Measurements from ENCODE around the gene GGT5. TPM values are rescaled to one million over a fixed set of nuclear protein-coding genes. Genes with fewer than 3 reads are reported as not detected.
A peak's percentile ranks its signal among the peaks of the same experiment; 100 is the strongest.

Gene GGT5
- total RNA-seq, 1 experiment from 2014 or later, result not detected

GRCh38 chr22:24175160-24175808 is 69.6 kb downstream of the GGT5 start:
- TF ChIP-seq EZH2 (IDR thresholded peaks at IDR 0.05; ENCODE audit: low read depth), result no peak
- TF ChIP-seq CTCF (conservative IDR thresholded peaks at IDR 0.05), result peak; percentile 88
- H3K36me3 ChIP-seq (ENCODE audit: low read depth), result no peaks in the 10 kb centered on the region
- POLR2A ChIA-PET (ENCODE audit: unreplicated experiment), result no interaction called here

GRCh38 chr22:24171822-24172221 is 73.1 kb downstream of the GGT5 start:
- DNase-seq, result no peak
- no TSS peak for BruUV-seq (replicated peaks)
- ChIA-PET CTCF (no interaction called here), POLR2A (ENCODE audit: unreplicated experiment) (no interaction called here)
- Histone ChIP-seq H3K4me2 (no peak overlapping the region), H2AFZ (no peak overlapping the region), H4K20me1 (ENCODE audit: insufficient read depth) (no peaks in the 10 kb centered on the region), H3F3A (ENCODE audit: insufficient read depth, low read depth) (no peaks in the 10 kb centered on the region), H3K4me3 (no peak overlapping the region), H3K27ac (no peak overlapping the region), H3K79me2 (ENCODE audit: low read depth) (no peaks in the 10 kb centered on the region), H3K27me3 (ENCODE audit: insufficient read depth, low read depth) (no peaks in the 10 kb centered on the region), H3K9me3 (ENCODE audit: insufficient read depth, low read depth) (no peaks in the 10 kb centered on the region), H3K4me1 (replicated peaks; ENCODE audit: insufficient read depth) (no peaks in the 10 kb centered on the region), H3K36me3 (ENCODE audit: low read depth) (no peaks in the 10 kb centered on the region), H3K9me2 (ENCODE audit: insufficient read depth) (no peaks in the 10 kb centered on the region)
- intact Hi-C loops (cut with micrococcal nuclease; ENCODE audit: unreplicated experiment), result no loop called here
- TF ChIP-seq EZH2 (IDR thresholded peaks at IDR 0.05; ENCODE audit: low read depth) (no peak), CTCF (conservative IDR thresholded peaks at IDR 0.05) (no peak)

More at GRCh38 chr22:24175160-24175808, 69.6 kb downstream of the GGT5 start:
- Histone ChIP-seq H2AFZ (no peak overlapping the region), H3K27ac (no peak overlapping the region), H3K27me3 (ENCODE audit: insufficient read depth, low read depth) (no peaks in the 10 kb centered on the region), H4K20me1 (ENCODE audit: insufficient read depth) (no peaks in the 10 kb centered on the region), H3F3A (ENCODE audit: insufficient read depth, low read depth) (peaks cover 2% of the 10 kb centered on the region; the same call in 1 of the 2 replicates), H3K9me2 (ENCODE audit: insufficient read depth) (no peaks in the 10 kb centered on the region), H3K4me3 (no peak overlapping the region), H3K4me2 (no peak overlapping the region), H3K4me1 (replicated peaks; ENCODE audit: insufficient read depth) (peaks cover 6% of the 10 kb centered on the region; the same call in 1 of the 2 replicates), H3K9me3 (ENCODE audit: insufficient read depth, low read depth) (no peaks in the 10 kb centered on the region), H3K79me2 (ENCODE audit: low read depth) (no peaks in the 10 kb centered on the region)
- DNase-seq, result peak in 1 of 2 experiments; percentile 63
- intact Hi-C loops (cut with micrococcal nuclease; ENCODE audit: unreplicated experiment), result no loop called here
- CTCF ChIA-PET, result interaction anchor here (0.7 kb wide), 1 partner anchor 67 kb away, joined by 8 read pairs; no protein-coding TSS in a partner anchor
- no TSS peak for BruUV-seq (replicated peaks)

- no peak for TF ChIP-seq EZH2 (IDR thresholded peaks at IDR 0.05; ENCODE audit: low read depth)
- H2AFZ ChIP-seq, result no peak overlapping the region
- intact Hi-C loops (cut with micrococcal nuclease; ENCODE audit: unreplicated experiment), result no loop called here
Measured at GRCh38 chr22:24170632-24171031, 74.2 kb downstream of the GGT5 start.

More at GRCh38 chr22:24170632-24171031, 74.2 kb downstream of the GGT5 start:
- H4K20me1 ChIP-seq (ENCODE audit: insufficient read depth), result no peaks in the 10 kb centered on the region
- ChIA-PET POLR2A (ENCODE audit: unreplicated experiment) (no interaction called here), CTCF (interaction anchor here (0.6 kb wide), 1 partner anchor 16 kb away, joined by 14 read pairs; no protein-coding TSS in a partner anchor)
- no peak overlapping the region for H3K27ac ChIP-seq
- no peaks in the 10 kb centered on the region for H3K36me3 ChIP-seq (ENCODE audit: low read depth)
- no peak overlapping the region for H3K4me3 ChIP-seq
- no peaks in the 10 kb centered on the region for H3K4me1 ChIP-seq (replicated peaks; ENCODE audit: insufficient read depth)
- DNase-seq, result no peak
- no peaks in the 10 kb centered on the region for H3K9me3 ChIP-seq (ENCODE audit: insufficient read depth, low read depth)
- no TSS peak for BruUV-seq (replicated peaks)
- no peak overlapping the region for H3K4me2 ChIP-seq
- H3K27me3 ChIP-seq (ENCODE audit: insufficient read depth, low read depth), result no peaks in the 10 kb centered on the region
- H3K79me2 ChIP-seq (ENCODE audit: low read depth), result no peaks in the 10 kb centered on the region
- H3K9me2 ChIP-seq (ENCODE audit: insufficient read depth), result no peaks in the 10 kb centered on the region
- no peaks in the 10 kb centered on the region for H3F3A ChIP-seq (ENCODE audit: insufficient read depth, low read depth)

Data from PC-9 (cell line).